Osteoblast (primary cell): Measurements from ENCODE around the gene CHCHD1. TPM values are rescaled to one million over a fixed set of nuclear protein-coding genes. Genes with fewer than 3 reads are reported as not detected.
A peak's percentile ranks its signal among the peaks of the same experiment; 100 is the strongest.

Experiments
- DNase-seq: peaks from one replicate; pipeline ENCODE4 v3.0.0; 2011; ENCODE audit warnings: low spot score, mixed read lengths; ENCODE audit not compliant: insufficient read length; ENCODE audit errors: missing footprints
- H2AFZ ChIP-seq: 2 replicates; pipeline ENCODE4 v1.6.0; 2011; ENCODE audit warnings: mild to moderate bottlenecking, low read length
- H3K27ac ChIP-seq: 2 replicates; pipeline ENCODE4 v1.5.1; 2011; ENCODE audit warnings: mild to moderate bottlenecking, low read depth, low read length, moderate library complexity
- H3K27me3 ChIP-seq: 2 replicates; pipeline ENCODE4 v1.6.0; 2012; ENCODE audit warnings: mild to moderate bottlenecking, control low read depth, inconsistent platforms, low read length, moderate library complexity; ENCODE audit not compliant: insufficient read depth
- H3K36me3 ChIP-seq: 2 replicates; pipeline ENCODE4 v1.5.1; 2011; ENCODE audit warnings: mild to moderate bottlenecking, low read length, control low read depth, moderate library complexity; ENCODE audit not compliant: insufficient read depth
- H3K4me1 ChIP-seq: 2 replicates; pipeline ENCODE4 v1.5.1; 2011; ENCODE audit warnings: mild to moderate bottlenecking, low read length, control low read depth, moderate library complexity; ENCODE audit not compliant: insufficient read depth
- H3K4me2 ChIP-seq: 2 replicates; pipeline ENCODE4 v1.6.0; 2011; ENCODE audit warnings: mild to moderate bottlenecking, low read length; ENCODE audit not compliant: insufficient read depth
- H3K4me3 ChIP-seq: fragments of 200-600 bp; sonication (generic); 3 replicates; pipeline ENCODE4 v1.5.1; 2012; ENCODE audit warnings: mild to moderate bottlenecking, low read length, inconsistent platforms; ENCODE audit not compliant: insufficient read depth
- H3K79me2 ChIP-seq: 2 replicates; pipeline ENCODE4 v1.6.0; 2012; ENCODE audit warnings: mild to moderate bottlenecking, low read length, control low read depth, inconsistent platforms; ENCODE audit not compliant: insufficient read depth
- H3K9me3 ChIP-seq: 2 replicates; pipeline ENCODE4 v1.5.1; 2011; ENCODE audit warnings: low read depth, low read length, control low read depth
- H4K20me1 ChIP-seq: 2 replicates; pipeline ENCODE4 v1.6.0; 2012; ENCODE audit warnings: mild to moderate bottlenecking, low read length, control low read depth; ENCODE audit not compliant: insufficient read depth
- CTCF ChIP-seq: IDR thresholded peaks from 2 replicates; pipeline ENCODE4 v1.5.1; 2011; ENCODE audit warnings: mild to moderate bottlenecking, low read depth, low read length, moderate library complexity; ENCODE audit errors: extremely low read depth
- total RNA-seq: library from RNA; depleted of rRNA; stranded (reverse); fragments of >200 nt; gene quantifications from 2 replicates; pipeline ENCODE4 v1.2.3, GENCODE V29; 2012

The CHCHD1 gene
- total RNA-seq, 1 donor, result 12.7 TPM

- TF ChIP-seq CTCF, result no peak
- H3K36me3 ChIP-seq, result peaks cover 45% of the 10 kb centered on the region
- DNase-seq, result peak; percentile 89
These were observed 29.1 kb downstream of the CHCHD1 start for GRCh38 chr10:73810735-73811465.

DNA sequence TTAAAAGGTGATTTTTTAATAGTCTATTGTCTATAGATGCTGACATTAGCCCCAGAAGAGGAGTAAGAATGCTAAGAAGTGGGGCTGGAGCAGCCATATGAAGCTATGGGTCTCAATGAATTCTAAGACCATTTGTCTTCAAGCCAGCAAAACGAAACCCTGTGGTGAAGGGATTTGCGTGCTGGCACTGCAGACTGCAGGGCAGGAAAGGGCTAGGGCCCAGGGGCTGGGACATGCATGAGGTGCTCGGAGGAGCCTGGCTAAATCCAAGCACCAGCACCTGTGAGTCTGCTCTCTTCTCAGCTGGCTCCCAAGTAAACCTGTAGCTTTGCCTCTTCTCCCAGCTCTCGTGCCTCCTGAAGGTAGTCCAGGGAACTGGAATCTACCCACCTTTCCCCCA is 30.8 kb downstream of the CHCHD1 start:
- H3K36me3 ChIP-seq, result peaks cover 27% of the 10 kb centered on the region
- no peak for TF ChIP-seq CTCF
- DNase-seq, result no peak
- H3K4me1 ChIP-seq, result peaks cover 25% of the 10 kb centered on the region
- H3K27ac ChIP-seq, result no peak overlapping the region
- no peaks in the 10 kb centered on the region for H3K9me3 ChIP-seq
- peaks cover 27% of the 10 kb centered on the region for H3K79me2 ChIP-seq
- H3K27me3 ChIP-seq, result no peaks in the 10 kb centered on the region
- H2AFZ ChIP-seq, result no peak overlapping the region
- H3K4me2 ChIP-seq, result no peak overlapping the region
- peaks cover 5% of the 10 kb centered on the region for H4K20me1 ChIP-seq
- H3K4me3 ChIP-seq, result no peak overlapping the region

More at GRCh38 chr10:73810735-73811465, 29.1 kb downstream of the CHCHD1 start:
- Histone ChIP-seq H3K27me3 (no peaks in the 10 kb centered on the region), H3K27ac (peak overlapping the region; percentile 78), H3K4me3 (peak overlapping the region; percentile 83), H3K9me3 (no peaks in the 10 kb centered on the region), H2AFZ (peak overlapping the region; percentile 43), H4K20me1 (peaks cover 18% of the 10 kb centered on the region), H3K79me2 (peaks cover 42% of the 10 kb centered on the region), H3K4me2 (peak overlapping the region; percentile 75), H3K4me1 (peaks cover 9% of the 10 kb centered on the region)

- no peak for TF ChIP-seq CTCF
- H3K9me3 ChIP-seq, result no peaks in the 10 kb centered on the region
- H4K20me1 ChIP-seq, result no peaks in the 10 kb centered on the region
- peaks cover 21% of the 10 kb centered on the region for H3K36me3 ChIP-seq
- H2AFZ ChIP-seq, result no peak overlapping the region
- DNase-seq, result peak; percentile 55
- no peak overlapping the region for H3K4me3 ChIP-seq
- peaks cover 25% of the 10 kb centered on the region for H3K4me1 ChIP-seq
- peaks cover 20% of the 10 kb centered on the region for H3K79me2 ChIP-seq
- no peaks in the 10 kb centered on the region for H3K27me3 ChIP-seq
- no peak overlapping the region for H3K4me2 ChIP-seq
- H3K27ac ChIP-seq, result no peak overlapping the region
These were observed 31.5 kb downstream of the CHCHD1 start for GRCh38 chr10:73813333-73813732.

DNA sequence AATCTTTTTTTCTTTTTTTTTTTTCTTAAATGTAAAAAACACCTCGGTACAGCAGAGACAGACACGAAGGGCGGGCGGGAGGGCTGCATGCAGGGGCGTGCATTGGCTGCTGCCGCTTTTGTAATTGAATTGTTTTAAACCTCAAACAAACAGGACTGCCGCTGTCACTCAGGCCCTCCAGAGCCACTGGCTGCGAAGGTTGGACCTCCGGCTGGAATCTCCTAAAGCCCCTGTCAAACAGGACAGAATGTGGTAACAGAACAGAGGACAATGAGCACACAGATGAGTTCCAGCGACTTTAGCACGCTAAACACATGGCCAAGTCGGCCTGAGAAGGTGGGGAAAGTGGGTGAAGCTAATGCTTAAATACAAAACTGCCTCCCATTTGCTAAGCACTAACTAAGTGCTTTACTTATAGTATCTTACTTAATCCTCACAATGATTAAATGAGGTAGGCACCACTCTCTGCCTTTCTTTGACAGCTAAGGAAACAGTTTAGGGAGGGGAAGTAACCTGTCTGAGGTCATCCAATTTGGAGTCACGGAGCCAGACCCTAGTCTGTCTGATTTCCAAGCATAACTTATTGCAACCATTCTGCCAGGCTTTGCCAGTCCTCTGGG is 32.5 kb downstream of the CHCHD1 start:
- no peaks in the 10 kb centered on the region for H4K20me1 ChIP-seq
- H3K4me1 ChIP-seq, result peaks cover 25% of the 10 kb centered on the region
- peaks cover 20% of the 10 kb centered on the region for H3K36me3 ChIP-seq
- H3K9me3 ChIP-seq, result no peaks in the 10 kb centered on the region
- H3K79me2 ChIP-seq, result peaks cover 16% of the 10 kb centered on the region
- peak; percentile 35 for DNase-seq
- no peaks in the 10 kb centered on the region for H3K27me3 ChIP-seq
- TF ChIP-seq CTCF, result no peak
- no peak overlapping the region for H3K4me2 ChIP-seq
- no peak overlapping the region for H3K4me3 ChIP-seq
- H2AFZ ChIP-seq, result no peak overlapping the region
- H3K27ac ChIP-seq, result no peak overlapping the region
